ENCODE data around the gene ZPR1. TPM values are rescaled to one million over a fixed set of nuclear protein-coding genes. Genes with fewer than 3 reads are reported as not detected.

The ZPR1 gene
- total RNA-seq, 1 experiment from 2014 or later, result 29.6 TPM

GRCh38 chr11:116814502-116814901 lies 26.7 kb upstream of the ZPR1 start:
- TF ChIP-seq EZH2 (IDR thresholded peaks at IDR 0.05; ENCODE audit: low read depth) (no peak), CTCF (conservative IDR thresholded peaks at IDR 0.05) (no peak)
- ChIA-PET POLR2A (ENCODE audit: unreplicated experiment) (no interaction called here), CTCF (no interaction called here)
- H3K36me3 ChIP-seq (ENCODE audit: low read depth), result no peaks in the 10 kb centered on the region
- H3K4me2 ChIP-seq, result no peak overlapping the region
- no peak overlapping the region for H3K4me3 ChIP-seq
- intact Hi-C loops (cut with micrococcal nuclease; ENCODE audit: unreplicated experiment), result no loop called here
- BruUV-seq (replicated peaks), result no TSS peak
- no peaks in the 10 kb centered on the region for H3K79me2 ChIP-seq (ENCODE audit: low read depth)
- DNase-seq, result no peak
- no peaks in the 10 kb centered on the region for H4K20me1 ChIP-seq (ENCODE audit: insufficient read depth)
- H3F3A ChIP-seq (ENCODE audit: insufficient read depth, low read depth), result 0 out of 2 replicates have a peak, but pooled peaks cover 3% of the 10 kb centered on the region
- H3K27me3 ChIP-seq (ENCODE audit: insufficient read depth, low read depth), result no peaks in the 10 kb centered on the region
- no peaks in the 10 kb centered on the region for H3K4me1 ChIP-seq (replicated peaks; ENCODE audit: insufficient read depth)
- no peak overlapping the region for H3K27ac ChIP-seq
- no peak overlapping the region for H2AFZ ChIP-seq
- no peaks in the 10 kb centered on the region for H3K9me3 ChIP-seq (ENCODE audit: insufficient read depth, low read depth)
- H3K9me2 ChIP-seq (ENCODE audit: insufficient read depth), result no peaks in the 10 kb centered on the region

GRCh38 chr11:116813781-116814471 lies 26.1 kb upstream of the ZPR1 start:
- Histone ChIP-seq H3K9me3 (ENCODE audit: insufficient read depth, low read depth) (no peaks in the 10 kb centered on the region), H3K36me3 (ENCODE audit: low read depth) (no peaks in the 10 kb centered on the region), H4K20me1 (ENCODE audit: insufficient read depth) (no peaks in the 10 kb centered on the region), H3K4me1 (replicated peaks; ENCODE audit: insufficient read depth) (no peaks in the 10 kb centered on the region), H3K27ac (no peak overlapping the region), H3K4me2 (no peak overlapping the region), H2AFZ (no peak overlapping the region), H3K27me3 (ENCODE audit: insufficient read depth, low read depth) (no peaks in the 10 kb centered on the region), H3K4me3 (no peak overlapping the region), H3K79me2 (ENCODE audit: low read depth) (no peaks in the 10 kb centered on the region), H3K9me2 (ENCODE audit: insufficient read depth) (no peaks in the 10 kb centered on the region), H3F3A (ENCODE audit: insufficient read depth, low read depth) (0 out of 2 replicates have a peak, but pooled peaks cover 3% of the 10 kb centered on the region)
- intact Hi-C loops (cut with micrococcal nuclease; ENCODE audit: unreplicated experiment), result no loop called here
- ChIA-PET CTCF (no interaction called here), POLR2A (ENCODE audit: unreplicated experiment) (no interaction called here)
- BruUV-seq (replicated peaks), result no TSS peak
- DNase-seq, result no peak
- TF ChIP-seq CTCF (conservative IDR thresholded peaks at IDR 0.05), result no peak

GRCh38 chr11:116813170-116813569 lies 25.3 kb upstream of the ZPR1 start:
- no peaks in the 10 kb centered on the region for H3K9me3 ChIP-seq (ENCODE audit: insufficient read depth, low read depth)
- BruUV-seq (replicated peaks), result no TSS peak
- H4K20me1 ChIP-seq (ENCODE audit: insufficient read depth), result no peaks in the 10 kb centered on the region
- no peaks in the 10 kb centered on the region for H3K79me2 ChIP-seq (ENCODE audit: low read depth)
- no peaks in the 10 kb centered on the region for H3K27me3 ChIP-seq (ENCODE audit: insufficient read depth, low read depth)
- ChIA-PET CTCF (no interaction called here), POLR2A (ENCODE audit: unreplicated experiment) (interaction anchor here (0.6 kb wide), 1 partner anchor 303 kb away, joined by 6 read pairs; no protein-coding TSS in a partner anchor)
- H3K4me1 ChIP-seq (replicated peaks; ENCODE audit: insufficient read depth), result no peaks in the 10 kb centered on the region
- no peak overlapping the region for H3K27ac ChIP-seq
- no peak overlapping the region for H3K4me3 ChIP-seq
- DNase-seq, result no peak
- no peak overlapping the region for H2AFZ ChIP-seq
- no peaks in the 10 kb centered on the region for H3K36me3 ChIP-seq (ENCODE audit: low read depth)
- no peak for TF ChIP-seq CTCF (conservative IDR thresholded peaks at IDR 0.05)
- TF ChIP-seq EZH2 (IDR thresholded peaks at IDR 0.05; ENCODE audit: low read depth), result no peak
- H3F3A ChIP-seq (ENCODE audit: insufficient read depth, low read depth), result 0 out of 2 replicates have a peak, but pooled peaks cover 3% of the 10 kb centered on the region
- H3K9me2 ChIP-seq (ENCODE audit: insufficient read depth), result no peaks in the 10 kb centered on the region
- H3K4me2 ChIP-seq, result no peak overlapping the region
- intact Hi-C loops (cut with micrococcal nuclease; ENCODE audit: unreplicated experiment), result no loop called here

Data from PC-9 (cell line).